HepG2 (cell line): Measurements from ENCODE around the gene NKX1-2. TPM values are rescaled to one million over a fixed set of nuclear protein-coding genes. Genes with fewer than 3 reads are reported as not detected.

Source experiments
- ATAC-seq: fragments of 200-7000 bp; cut with Tn5 transposase; 3 replicates; pipeline ENCODE4 v1.9.1; 2020; ENCODE audit warnings: mild to moderate bottlenecking, moderate library complexity
- BruUV-seq: library from RNA; stranded (reverse); fragments of 400-500 nt; replicated peaks from 2 replicates; lab custom pipeline; 2021; lab: Mats Ljungman, UMichigan
- CTCF ChIA-PET: fragments of 300-600 bp; formaldehyde crosslinking; extraction: SDS; loops from one replicate; lab custom pipeline; 2021; ENCODE audit warnings: low total read pairs, inconsistent platforms, low intra/inter-chr PET ratio; lab: Yijun Ruan, JAX
- POLR2A ChIA-PET: fragments of 350-600 bp; sonication (Branson Sonifier 250); formaldehyde crosslinking; loops from one replicate; lab custom pipeline; 2020; ENCODE audit warnings: antibody characterized with exemption, inconsistent platforms; lab: Yijun Ruan, JAX
- DNase-seq: peaks from one replicate; pipeline ENCODE4 v3.0.0-alpha.2; 2015; ENCODE audit warnings: low spot score
- FAIRE-seq: peaks from 3 replicates; lab custom pipeline; 2011; peaks lifted over from hg19 to GRCh38; lab: Jason Lieb, UNC
- H2AFZ ChIP-seq: one replicate; pipeline ENCODE4 v1.6.1; 2011; ENCODE audit warnings: low read length, inconsistent platforms
- H3K27ac ChIP-seq: fragments of 300-600 bp; 3 replicates; pipeline ENCODE4 v1.8.0; 2011; ENCODE audit warnings: mixed run types, mild to moderate bottlenecking, mixed read lengths, low read length, inconsistent platforms; ENCODE audit not compliant: insufficient read depth; ENCODE audit errors: extremely low read length
- H3K27me3 ChIP-seq, 2 experiments: fragments of 200-600 bp in 1 of 2; 2 replicates in 1 of 2; 3 replicates in 1 of 2; pipeline versions ENCODE4 v1.6.0 to v1.8.0; 2011; ENCODE audit warnings: low read length in 2 of 2, mild to moderate bottlenecking in 2 of 2, moderate library complexity in 2 of 2, inconsistent platforms in 1 of 2; ENCODE audit not compliant: insufficient read depth in 2 of 2, control insufficient read depth in 1 of 2
- H3K36me3 ChIP-seq, 2 experiments: fragments of 200-600 bp in 1 of 2; replicated peaks in 1 of 2; 2 replicates in 1 of 2; 3 replicates in 1 of 2; pipeline versions ENCODE4 v1.5.1 to v1.8.0; 2011; ENCODE audit warnings: low read length in 2 of 2, inconsistent platforms in 1 of 2; ENCODE audit not compliant: insufficient read depth in 2 of 2, control insufficient read depth in 1 of 2
- H3K4me1 ChIP-seq: 2 replicates; pipeline ENCODE4 v1.5.1; 2012; ENCODE audit warnings: low read length, inconsistent platforms; ENCODE audit not compliant: insufficient read depth
- H3K4me2 ChIP-seq: 2 replicates; pipeline ENCODE4 v1.6.0; 2011; ENCODE audit warnings: low read depth, low read length, inconsistent platforms
- H3K4me3 ChIP-seq, 3 experiments: fragments of 200-600 bp in 1 of 3; sonication (generic), shearing (Covaris generic) in 1 of 3; replicated peaks in 1 of 3; 2 replicates each; pipeline ENCODE4 v1.5.1; 2011 to 2016; ENCODE audit warnings: low read length in 3 of 3, inconsistent platforms in 2 of 3, low read depth in 2 of 3, mild to moderate bottlenecking in 2 of 3, control low read depth in 1 of 3, mixed read lengths in 1 of 3; ENCODE audit not compliant: insufficient read depth in 1 of 3
- H3K79me2 ChIP-seq: one replicate; pipeline ENCODE4 v1.6.1; 2011; ENCODE audit warnings: low read length, inconsistent platforms; ENCODE audit not compliant: insufficient read depth
- H3K9ac ChIP-seq: 2 replicates; pipeline ENCODE4 v1.6.0; 2011; ENCODE audit warnings: mild to moderate bottlenecking, low read depth, low read length, inconsistent platforms; ENCODE audit not compliant: insufficient read depth
- H3K9me3 ChIP-seq: 2 replicates; pipeline ENCODE4 v1.5.1; 2012; ENCODE audit warnings: mild to moderate bottlenecking, low read length
- H4K20me1 ChIP-seq: 2 replicates; pipeline ENCODE4 v1.6.0; 2011; ENCODE audit warnings: inconsistent platforms, mild to moderate bottlenecking, low read length, moderate library complexity; ENCODE audit not compliant: insufficient read depth
- HNRNPUL1 ChIP-seq: fragments of 200-400 bp; formaldehyde crosslinking; IDR thresholded peaks from 2 replicates; pipeline ENCODE4 v1.6.1; 2017; ENCODE audit warnings: low read depth, mild to moderate bottlenecking, low read length, moderate library complexity
- RFX5 ChIP-seq: IDR thresholded peaks from 2 replicates; pipeline ENCODE4 v1.6.1; 2011; ENCODE audit warnings: low read depth, low read length, improper control_type of control experiment
- SALL2 ChIP-seq: sonication (generic); formaldehyde crosslinking; IDR thresholded peaks from 2 replicates; pipeline ENCODE4 v1.8.1; 2023; ENCODE audit warnings: mild to moderate bottlenecking, missing genetic modification reagents, inconsistent platforms
- SMAD3 ChIP-seq: sonication (generic); formaldehyde crosslinking; IDR thresholded peaks from 2 replicates; pipeline ENCODE4 v1.4.0; 2020; ENCODE audit warnings: missing genetic modification reagents
- TGIF2 ChIP-seq: IDR thresholded peaks from 2 replicates; pipeline ENCODE4 v1.6.1; 2016; ENCODE audit warnings: control low read depth, missing compliant biosample characterization
- ZNF160 ChIP-seq: sonication (generic); formaldehyde crosslinking; IDR thresholded peaks from 2 replicates; pipeline ENCODE4 v1.8.0; 2022; ENCODE audit warnings: mild to moderate bottlenecking, inconsistent platforms, missing genetic modification reagents
- ZNF274 ChIP-seq: sonication (generic); formaldehyde crosslinking; IDR thresholded peaks from 2 replicates; pipeline ENCODE4 v1.5.1; 2020; ENCODE audit warnings: mild to moderate bottlenecking, missing genetic modification reagents
- ZNF317 ChIP-seq: sonication (generic); formaldehyde crosslinking; IDR thresholded peaks from 2 replicates; pipeline ENCODE4 v1.5.0; 2020; ENCODE audit warnings: mild to moderate bottlenecking, missing genetic modification reagents
- ZNF563 ChIP-seq: sonication (generic); formaldehyde crosslinking; IDR thresholded peaks from 2 replicates; pipeline ENCODE4 v1.8.0; 2022; ENCODE audit warnings: mild to moderate bottlenecking, moderate library complexity, missing genetic modification reagents
- ZNF737 ChIP-seq: sonication (generic); formaldehyde crosslinking; IDR thresholded peaks from 2 replicates; pipeline ENCODE4 v1.5.0; 2020; ENCODE audit warnings: missing genetic modification reagents, mild to moderate bottlenecking, borderline replicate concordance
- ZNF782 ChIP-seq: sonication (generic); formaldehyde crosslinking; IDR thresholded peaks from 2 replicates; pipeline ENCODE4 v1.4.0; 2020; ENCODE audit warnings: missing genetic modification reagents, mild to moderate bottlenecking, borderline replicate concordance
- ZNF850 ChIP-seq: sonication (generic); formaldehyde crosslinking; conservative IDR thresholded peaks from 2 replicates; pipeline ENCODE4 v1.9.0; 2021; ENCODE audit warnings: mild to moderate bottlenecking, missing genetic modification reagents
- WGBS: methylation state at CpG from one replicate; pipeline ENCODE4 v1.1.6; 2017; ENCODE audit warnings: low lambda C conversion rate; 5-methylcytosine and 5-hydroxymethylcytosine counted together
- in situ Hi-C: cut with HindIII; loops from 2 replicates; pipeline ENCODE4 v1.10.0; 2017; ENCODE audit warnings: low pct_unique_long_range_greater_than_20kb; ENCODE audit not compliant: extremely low pct_ligation_motif_present
- intact Hi-C: fragments of 100-400 bp; cut with micrococcal nuclease; formaldehyde crosslinking; loops from one replicate; pipeline ENCODE4 v1.10.0; 2022; ENCODE audit not compliant: unreplicated experiment
- polyA plus RNA-seq, 8 experiments: library from polyadenylated mRNA; depleted of rRNA in 3 of 8; stranded (reverse) in 7 of 8; unstranded in 1 of 8; fragments of >200 nt; fragmentation: Illumina TruSeq in 4 of 8; extraction: Trizol in 4 of 8; gene quantifications; 2 replicates each; pipeline versions ENCODE4 v1.2.1 to v1.2.3, GENCODE V29; 2011 to 2016; ENCODE audit warnings: low read depth in 4 of 8, missing spikeins in 1 of 8, mixed read lengths in 1 of 8; ENCODE audit not compliant: insufficient read depth in 1 of 8
- total RNA-seq, 5 experiments: library from RNA; depleted of rRNA; stranded (reverse); fragments of >200 nt; fragmentation: Illumina TruSeq; extraction: Trizol; gene quantifications; 2 replicates each; pipeline ENCODE4 v1.2.3, GENCODE V29; 2016; ENCODE audit warnings: low read depth in 1 of 5
- TF ChIP-seq, protein P1 (sequence below): fragments of 450-650 bp; IDR thresholded peaks from 2 replicates; pipeline ENCODE4 v1.6.1; 2017
- TF ChIP-seq, protein P2 (sequence below): sonication (generic); formaldehyde crosslinking; IDR thresholded peaks from 2 replicates; pipeline ENCODE4 v1.8.1; 2022; ENCODE audit warnings: mild to moderate bottlenecking, missing genetic modification reagents

The NKX1-2 gene
- total and polyA plus RNA-seq, 2 of the 13 experiments (the other 11 are each of a cell fraction or from before 2014, with no cell fraction given), result not detected

- Histone ChIP-seq H3K79me2 (peaks cover 4% of the 10 kb centered on the region), H3K27me3 (no peaks in the 10 kb centered on the region), H3K4me1 (peaks cover 2% of the 10 kb centered on the region; the same call in 1 of the 2 replicates)
- no peak for FAIRE-seq
- CTCF ChIA-PET, result no interaction called here
- POLR2A ChIA-PET, result no interaction called here
- BruUV-seq, result no TSS peak
- WGBS, result 88% methylated on average over 2 of the region's 2 CpGs
- TF ChIP-seq ZNF850 (CRISPR knock-in tag) (no peak), ZNF317 (no peak), ZNF782 (no peak), ZNF160 (CRISPR knock-in tag) (no peak), ZNF737 (CRISPR knock-in tag) (no peak), RFX5 (no peak), SALL2 (CRISPR knock-in tag) (no peak), TGIF2 (CRISPR knock-in tag) (no peak), HNRNPUL1 (no peak), ZNF274 (no peak), SMAD3 (CRISPR knock-in tag) (no peak), ZNF563 (CRISPR knock-in tag) (no peak)
- TF ChIP-seq, protein P1, sequence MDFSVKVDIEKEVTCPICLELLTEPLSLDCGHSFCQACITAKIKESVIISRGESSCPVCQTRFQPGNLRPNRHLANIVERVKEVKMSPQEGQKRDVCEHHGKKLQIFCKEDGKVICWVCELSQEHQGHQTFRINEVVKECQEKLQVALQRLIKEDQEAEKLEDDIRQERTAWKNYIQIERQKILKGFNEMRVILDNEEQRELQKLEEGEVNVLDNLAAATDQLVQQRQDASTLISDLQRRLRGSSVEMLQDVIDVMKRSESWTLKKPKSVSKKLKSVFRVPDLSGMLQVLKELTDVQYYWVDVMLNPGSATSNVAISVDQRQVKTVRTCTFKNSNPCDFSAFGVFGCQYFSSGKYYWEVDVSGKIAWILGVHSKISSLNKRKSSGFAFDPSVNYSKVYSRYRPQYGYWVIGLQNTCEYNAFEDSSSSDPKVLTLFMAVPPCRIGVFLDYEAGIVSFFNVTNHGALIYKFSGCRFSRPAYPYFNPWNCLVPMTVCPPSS, result no peak
- TF ChIP-seq, protein P2, sequence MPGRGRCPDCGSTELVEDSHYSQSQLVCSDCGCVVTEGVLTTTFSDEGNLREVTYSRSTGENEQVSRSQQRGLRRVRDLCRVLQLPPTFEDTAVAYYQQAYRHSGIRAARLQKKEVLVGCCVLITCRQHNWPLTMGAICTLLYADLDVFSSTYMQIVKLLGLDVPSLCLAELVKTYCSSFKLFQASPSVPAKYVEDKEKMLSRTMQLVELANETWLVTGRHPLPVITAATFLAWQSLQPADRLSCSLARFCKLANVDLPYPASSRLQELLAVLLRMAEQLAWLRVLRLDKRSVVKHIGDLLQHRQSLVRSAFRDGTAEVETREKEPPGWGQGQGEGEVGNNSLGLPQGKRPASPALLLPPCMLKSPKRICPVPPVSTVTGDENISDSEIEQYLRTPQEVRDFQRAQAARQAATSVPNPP (CRISPR knock-in tag), result no peak
- TF ChIP-seq, all 625 proteins: peak for 0
- Histone ChIP-seq H4K20me1 (0 out of 2 replicates have a peak, but pooled peaks cover 8% of the 10 kb centered on the region), H2AFZ (no peak overlapping the region), H3K4me3 (no peak overlapping the region), H3K27ac (no peak overlapping the region), H3K9me3 (no peaks in the 10 kb centered on the region), H3K4me2 (no peak overlapping the region), H3K36me3 (peaks cover 9 to 61% of the 10 kb centered on the region in 2 experiments), H3K9ac (no peak overlapping the region)
- no peak for ATAC-seq
- intact Hi-C loops, result no loop called here
- DNase-seq, result no peak
- in situ Hi-C loops, result no loop called here
Measured at GRCh38 chr10:124408357-124408756, 41.5 kb downstream of the NKX1-2 start.
